ENCODE results near the gene TTC21A. TPM values are rescaled to one million over a fixed set of nuclear protein-coding genes. Genes with fewer than 3 reads are reported as not detected.

Gene TTC21A
- total RNA-seq, 1 experiment from 2014 or later, result 7.7 TPM

DNA sequence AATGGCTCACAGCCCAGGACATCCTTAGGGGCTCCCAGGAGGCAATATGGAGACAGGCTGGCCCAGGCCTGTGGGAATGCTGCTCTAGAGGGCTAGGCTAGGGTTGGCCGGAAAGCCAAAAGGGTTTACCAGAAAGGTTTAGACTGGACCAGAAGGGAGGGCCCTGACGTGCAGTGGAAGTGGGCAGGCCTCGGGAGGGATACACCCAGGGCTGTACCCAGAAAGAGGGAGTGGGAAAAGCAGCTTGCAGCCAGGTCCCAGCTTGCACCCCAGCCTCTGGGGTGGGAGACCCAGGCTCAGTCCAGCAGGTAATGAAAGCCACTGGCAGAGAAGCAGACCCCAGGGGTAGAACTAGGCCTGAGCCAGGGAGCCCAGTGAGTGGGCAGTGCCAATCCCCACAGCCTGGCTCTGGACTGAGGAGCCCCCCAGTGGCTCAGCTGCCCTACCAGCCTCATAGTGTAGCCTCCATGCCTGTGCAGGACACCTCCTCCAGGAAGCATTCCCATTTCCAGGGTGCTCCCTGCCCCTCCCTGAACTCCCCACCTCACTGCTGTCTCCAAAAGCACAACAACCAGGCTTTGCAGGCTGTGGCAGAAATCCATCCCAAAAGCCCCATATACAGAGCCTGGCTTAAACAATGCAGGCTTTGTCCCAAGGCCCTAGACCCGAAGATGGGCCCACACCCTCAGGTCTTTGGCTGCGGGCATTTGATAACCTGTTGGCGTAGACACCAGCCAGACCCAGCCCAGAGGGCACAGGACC, 3.5 kb upstream of the TTC21A start:
- no TSS peak for BruUV-seq (replicated peaks)
- H3K27ac ChIP-seq (ENCODE audit: low read length), result no peak overlapping the region
- CTCF ChIA-PET, result no interaction called here
- TF ChIP-seq, protein P1, sequence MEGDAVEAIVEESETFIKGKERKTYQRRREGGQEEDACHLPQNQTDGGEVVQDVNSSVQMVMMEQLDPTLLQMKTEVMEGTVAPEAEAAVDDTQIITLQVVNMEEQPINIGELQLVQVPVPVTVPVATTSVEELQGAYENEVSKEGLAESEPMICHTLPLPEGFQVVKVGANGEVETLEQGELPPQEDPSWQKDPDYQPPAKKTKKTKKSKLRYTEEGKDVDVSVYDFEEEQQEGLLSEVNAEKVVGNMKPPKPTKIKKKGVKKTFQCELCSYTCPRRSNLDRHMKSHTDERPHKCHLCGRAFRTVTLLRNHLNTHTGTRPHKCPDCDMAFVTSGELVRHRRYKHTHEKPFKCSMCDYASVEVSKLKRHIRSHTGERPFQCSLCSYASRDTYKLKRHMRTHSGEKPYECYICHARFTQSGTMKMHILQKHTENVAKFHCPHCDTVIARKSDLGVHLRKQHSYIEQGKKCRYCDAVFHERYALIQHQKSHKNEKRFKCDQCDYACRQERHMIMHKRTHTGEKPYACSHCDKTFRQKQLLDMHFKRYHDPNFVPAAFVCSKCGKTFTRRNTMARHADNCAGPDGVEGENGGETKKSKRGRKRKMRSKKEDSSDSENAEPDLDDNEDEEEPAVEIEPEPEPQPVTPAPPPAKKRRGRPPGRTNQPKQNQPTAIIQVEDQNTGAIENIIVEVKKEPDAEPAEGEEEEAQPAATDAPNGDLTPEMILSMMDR (IDR thresholded peaks at IDR 0.05), result no peak
- TF ChIP-seq TCF7L2 (IDR thresholded peaks at IDR 0.05; ENCODE audit: low read depth, low read length) (no peak), POLR2AphosphoS5 (IDR thresholded peaks at IDR 0.05; ENCODE audit: low read depth, low read length) (no peak), SIN3A (IDR thresholded peaks at IDR 0.05; ENCODE audit: borderline replicate concordance, insufficient read depth, low read depth, low read length) (no peak)
- TF ChIP-seq, protein P2, sequence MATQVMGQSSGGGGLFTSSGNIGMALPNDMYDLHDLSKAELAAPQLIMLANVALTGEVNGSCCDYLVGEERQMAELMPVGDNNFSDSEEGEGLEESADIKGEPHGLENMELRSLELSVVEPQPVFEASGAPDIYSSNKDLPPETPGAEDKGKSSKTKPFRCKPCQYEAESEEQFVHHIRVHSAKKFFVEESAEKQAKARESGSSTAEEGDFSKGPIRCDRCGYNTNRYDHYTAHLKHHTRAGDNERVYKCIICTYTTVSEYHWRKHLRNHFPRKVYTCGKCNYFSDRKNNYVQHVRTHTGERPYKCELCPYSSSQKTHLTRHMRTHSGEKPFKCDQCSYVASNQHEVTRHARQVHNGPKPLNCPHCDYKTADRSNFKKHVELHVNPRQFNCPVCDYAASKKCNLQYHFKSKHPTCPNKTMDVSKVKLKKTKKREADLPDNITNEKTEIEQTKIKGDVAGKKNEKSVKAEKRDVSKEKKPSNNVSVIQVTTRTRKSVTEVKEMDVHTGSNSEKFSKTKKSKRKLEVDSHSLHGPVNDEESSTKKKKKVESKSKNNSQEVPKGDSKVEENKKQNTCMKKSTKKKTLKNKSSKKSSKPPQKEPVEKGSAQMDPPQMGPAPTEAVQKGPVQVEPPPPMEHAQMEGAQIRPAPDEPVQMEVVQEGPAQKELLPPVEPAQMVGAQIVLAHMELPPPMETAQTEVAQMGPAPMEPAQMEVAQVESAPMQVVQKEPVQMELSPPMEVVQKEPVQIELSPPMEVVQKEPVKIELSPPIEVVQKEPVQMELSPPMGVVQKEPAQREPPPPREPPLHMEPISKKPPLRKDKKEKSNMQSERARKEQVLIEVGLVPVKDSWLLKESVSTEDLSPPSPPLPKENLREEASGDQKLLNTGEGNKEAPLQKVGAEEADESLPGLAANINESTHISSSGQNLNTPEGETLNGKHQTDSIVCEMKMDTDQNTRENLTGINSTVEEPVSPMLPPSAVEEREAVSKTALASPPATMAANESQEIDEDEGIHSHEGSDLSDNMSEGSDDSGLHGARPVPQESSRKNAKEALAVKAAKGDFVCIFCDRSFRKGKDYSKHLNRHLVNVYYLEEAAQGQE (IDR thresholded peaks at IDR 0.05; ENCODE audit: insufficient read depth in 1 of 2, low read depth in 2 of 2, low read length in 1 of 2), result no peak
- H3K27me3 ChIP-seq (ENCODE audit: control insufficient read depth, insufficient read depth, low read length), result no peaks in the 10 kb centered on the region
- intact Hi-C loops (cut with micrococcal nuclease; ENCODE audit: unreplicated experiment) (loop anchor here (5.0 kb wide), 1 partner anchor 183 kb away; no protein-coding TSS in a partner anchor), in situ Hi-C loops (cut with HindIII; ENCODE audit: low pct_unique_long_range_greater_than_20kb, low sequenced_read_pairs) (no loop called here)
- DNase-seq (ENCODE audit: low read depth, low spot score), result no peak
- POLR2A ChIA-PET, result no interaction called here
- peaks cover 4% of the 10 kb centered on the region; the same call in 1 of the 2 replicates for H3K36me3 ChIP-seq (ENCODE audit: control insufficient read depth, insufficient read depth, low read length)
- no peaks in the 10 kb centered on the region for H3K9me3 ChIP-seq (ENCODE audit: control insufficient read depth, insufficient read depth, low read depth, low read length)
- H3K4me3 ChIP-seq (ENCODE audit: low read depth in 2 of 2, low read length in 2 of 2), result no peak overlapping the region
- peaks cover 6% of the 10 kb centered on the region for H3K4me1 ChIP-seq (ENCODE audit: control insufficient read depth, insufficient read depth, low read length)
- ATAC-seq, result no peak

DNA sequence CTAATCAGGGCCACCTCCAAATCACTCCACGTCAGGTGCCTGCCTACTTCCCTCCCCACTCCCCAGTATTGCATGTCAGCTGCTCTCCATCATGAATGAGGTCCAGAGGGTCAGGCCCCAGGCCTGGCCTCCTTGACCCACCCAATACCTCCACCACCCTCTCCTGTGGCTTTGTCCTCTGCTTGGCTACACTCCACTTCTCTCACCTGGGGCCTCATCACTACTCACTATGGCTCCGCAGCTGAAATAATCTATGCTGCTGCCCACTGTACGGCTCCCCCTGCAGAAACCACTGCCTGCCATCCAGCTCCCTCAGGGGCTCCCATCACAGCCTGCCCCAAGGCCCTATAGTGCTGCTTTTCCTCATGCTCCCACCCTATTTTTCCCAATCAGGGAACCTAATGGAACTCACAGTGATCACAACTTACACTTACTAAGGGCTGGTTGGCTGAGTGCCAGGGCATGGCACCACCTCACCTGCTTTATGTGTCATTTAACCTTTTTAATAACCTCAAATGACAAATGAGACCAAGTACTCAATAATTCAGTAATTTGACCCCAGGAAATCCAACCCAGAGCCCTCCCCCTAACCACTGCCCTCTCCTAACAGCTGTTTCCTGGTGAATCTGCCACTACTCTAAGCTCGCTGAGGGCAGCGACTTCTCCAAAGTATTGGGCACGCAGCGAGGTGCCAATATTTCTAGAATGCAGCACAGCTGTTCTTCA, 2.4 kb upstream of the TTC21A start:
- DNase-seq (ENCODE audit: low read depth, low spot score) (no peak), ATAC-seq (no peak)
- Histone ChIP-seq H3K36me3 (ENCODE audit: control insufficient read depth, insufficient read depth, low read length) (peaks cover 4% of the 10 kb centered on the region; the same call in 1 of the 2 replicates), H3K4me1 (ENCODE audit: control insufficient read depth, insufficient read depth, low read length) (peaks cover 6% of the 10 kb centered on the region), H3K4me3 (ENCODE audit: low read depth in 2 of 2, low read length in 2 of 2) (no peak overlapping the region; a peak in 1 of 4 replicates), H3K27ac (ENCODE audit: low read length) (no peak overlapping the region), H3K9me3 (ENCODE audit: control insufficient read depth, insufficient read depth, low read depth, low read length) (no peaks in the 10 kb centered on the region), H3K27me3 (ENCODE audit: control insufficient read depth, insufficient read depth, low read length) (no peaks in the 10 kb centered on the region)
- intact Hi-C loops (cut with micrococcal nuclease; ENCODE audit: unreplicated experiment), result loop anchor here (5.0 kb wide), 1 partner anchor 182 kb away; no protein-coding TSS in a partner anchor
- POLR2A ChIA-PET, result no interaction called here
- CTCF ChIA-PET, result no interaction called here
- in situ Hi-C loops (cut with HindIII; ENCODE audit: low pct_unique_long_range_greater_than_20kb, low sequenced_read_pairs), result no loop called here
- BruUV-seq (replicated peaks), result no TSS peak
- TF ChIP-seq, protein P2 (IDR thresholded peaks at IDR 0.05; ENCODE audit: insufficient read depth in 1 of 2, low read depth in 2 of 2, low read length in 1 of 2), result no peak
- no peak for TF ChIP-seq SIN3A (IDR thresholded peaks at IDR 0.05; ENCODE audit: borderline replicate concordance, insufficient read depth, low read depth, low read length)

Data from Panc1 (cell line).